Natural killer cell (primary cell): ENCODE measurements around the gene JAGN1. TPM values are rescaled to one million over a fixed set of nuclear protein-coding genes. Genes with fewer than 3 reads are reported as not detected.

Experiments
- ATAC-seq, 3 donors: fragments of 150-1000 bp in 2 of 3; fragments of 200-7000 bp in 1 of 3; cut with Tn5 transposase; 1 replicate in 1 of 3; 2 replicates in 2 of 3; pipeline ENCODE4 v1.10.0; 2021; ENCODE audit warnings: mild to moderate bottlenecking in 2 of 3, moderate library complexity in 2 of 3
- DNase-seq, 2 donors: peaks; one replicate each; pipeline versions ENCODE4 v3.0.0 to v3.0.0-alpha.2; 2013 to 2021; ENCODE audit warnings: mixed read lengths in 1 of 2
- H3K27ac ChIP-seq: one replicate; pipeline ENCODE4 v1.5.1; 2013; ENCODE audit warnings: mild to moderate bottlenecking, low read length
- H3K27me3 ChIP-seq: one replicate; pipeline ENCODE4 v1.6.1; 2013; ENCODE audit warnings: low read length; ENCODE audit not compliant: control insufficient read depth, insufficient read depth
- H3K36me3 ChIP-seq: one replicate; pipeline ENCODE4 v1.6.1; 2013; ENCODE audit warnings: low read length; ENCODE audit not compliant: control insufficient read depth, insufficient read depth
- H3K4me1 ChIP-seq: one replicate; pipeline ENCODE4 v1.6.1; 2013; ENCODE audit warnings: low read length; ENCODE audit not compliant: control insufficient read depth, insufficient read depth
- H3K4me3 ChIP-seq: one replicate; pipeline ENCODE4 v1.5.1; 2013; ENCODE audit warnings: low read length
- H3K9me3 ChIP-seq: one replicate; pipeline ENCODE4 v1.6.1; 2013; ENCODE audit warnings: low read length; ENCODE audit not compliant: control insufficient read depth, insufficient read depth
- H3K27ac Mint-ChIP-seq, 2 donors: one replicate each; pipeline ENCODE4 v1.8.0; 2022; ENCODE audit warnings: mild to moderate bottlenecking in 2 of 2, mixed read lengths in 2 of 2, moderate library complexity in 1 of 2
- H3K27me3 Mint-ChIP-seq, 2 donors: one replicate each; pipeline ENCODE4 v1.8.0; 2022; ENCODE audit warnings: low read depth in 2 of 2, mixed read lengths in 2 of 2
- H3K36me3 Mint-ChIP-seq: one replicate; pipeline ENCODE4 v1.8.0; 2022; ENCODE audit warnings: mixed read lengths
- H3K4me1 Mint-ChIP-seq, 2 donors: one replicate each; pipeline ENCODE4 v1.8.0; 2022; ENCODE audit warnings: mixed read lengths in 2 of 2
- H3K4me3 Mint-ChIP-seq: one replicate; pipeline ENCODE4 v1.8.0; 2022; ENCODE audit warnings: mild to moderate bottlenecking, moderate library complexity, mixed read lengths
- H3K9me3 Mint-ChIP-seq, 2 donors: one replicate each; pipeline ENCODE4 v1.8.0; 2022; ENCODE audit warnings: mixed read lengths in 2 of 2
- WGBS: methylation state at CpG from one replicate; pipeline ENCODE4 v1.1.7; 2013; ENCODE audit warnings: missing lambda C conversion rate; ENCODE audit not compliant: insufficient coverage; 5-methylcytosine and 5-hydroxymethylcytosine counted together
- intact Hi-C: fragments of 100-400 bp; cut with micrococcal nuclease; formaldehyde crosslinking; loops from one replicate; pipeline ENCODE4 v1.14.2; 2022
- total RNA-seq, 4 donors: library from RNA; stranded (reverse); fragments of 120-200 nt in 1 of 4; gene quantifications; one replicate each; pipeline versions ENCODE4 v1.2.3 to v1.2.4, GENCODE V29; 2013 to 2022
- TF ChIP-seq, protein P1 (sequence below): fragments of 200-600 bp; IDR thresholded peaks from one replicate; pipeline ENCODE4 v1.8.0; 2022; ENCODE audit warnings: antibody characterized with exemption

JAGN1 gene
- total RNA-seq: 10 to 100 TPM; 15.4 to 16.6 (median 15.5) TPM
- total RNA-seq (2013): 14.2 TPM

- ATAC-seq: peak; percentile 90 to 94 (median 93)
Measured at GRCh38 chr3:9890249-9891071, at the start of gene JAGN1. Gene JAGN1, plus strand, starts transcription at chr3:9890610. Its CDS starts 113 bp downstream, at chr3:9890723.

DNA sequence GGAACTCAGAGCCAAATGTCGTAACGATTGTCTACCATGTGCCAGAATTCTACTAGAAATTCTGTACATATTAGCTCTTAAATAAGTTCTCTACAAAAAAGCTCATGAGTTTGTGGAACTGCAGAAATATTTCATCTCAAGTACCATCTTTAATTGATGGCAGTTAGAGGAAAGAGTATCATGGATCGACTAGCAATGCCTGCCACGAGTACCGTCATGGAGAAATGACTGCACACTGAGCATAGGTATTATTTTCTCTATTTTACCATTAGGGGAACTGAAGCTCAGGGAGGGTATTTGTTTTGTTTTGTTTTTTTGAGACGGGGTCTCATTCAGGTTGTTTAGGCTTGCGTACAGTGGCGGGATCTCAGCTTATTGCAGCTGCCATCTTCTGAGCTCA lies 49.4 kb upstream of the JAGN1 start:
- no peaks in the 10 kb centered on the region for H3K9me3 ChIP-seq
- Mint-ChIP-seq H3K36me3 (no peaks in the 10 kb centered on the region), H3K4me1 (peaks cover 22 to 24% of the 10 kb centered on the region in 2 donors), H3K27ac (no peak overlapping the region), H3K27me3 (no peaks in the 10 kb centered on the region), H3K4me3 (no peak overlapping the region), H3K9me3 (no peaks in the 10 kb centered on the region)
- 90% methylated on average over 8 of the region's 8 CpGs for WGBS
- no peak overlapping the region for H3K4me3 ChIP-seq
- H3K4me1 ChIP-seq: peaks cover 18% of the 10 kb centered on the region
- ATAC-seq (no peak), DNase-seq (no peak)
- no peaks in the 10 kb centered on the region for H3K27me3 ChIP-seq
- H3K27ac ChIP-seq: no peak overlapping the region
- TF ChIP-seq, protein P1, sequence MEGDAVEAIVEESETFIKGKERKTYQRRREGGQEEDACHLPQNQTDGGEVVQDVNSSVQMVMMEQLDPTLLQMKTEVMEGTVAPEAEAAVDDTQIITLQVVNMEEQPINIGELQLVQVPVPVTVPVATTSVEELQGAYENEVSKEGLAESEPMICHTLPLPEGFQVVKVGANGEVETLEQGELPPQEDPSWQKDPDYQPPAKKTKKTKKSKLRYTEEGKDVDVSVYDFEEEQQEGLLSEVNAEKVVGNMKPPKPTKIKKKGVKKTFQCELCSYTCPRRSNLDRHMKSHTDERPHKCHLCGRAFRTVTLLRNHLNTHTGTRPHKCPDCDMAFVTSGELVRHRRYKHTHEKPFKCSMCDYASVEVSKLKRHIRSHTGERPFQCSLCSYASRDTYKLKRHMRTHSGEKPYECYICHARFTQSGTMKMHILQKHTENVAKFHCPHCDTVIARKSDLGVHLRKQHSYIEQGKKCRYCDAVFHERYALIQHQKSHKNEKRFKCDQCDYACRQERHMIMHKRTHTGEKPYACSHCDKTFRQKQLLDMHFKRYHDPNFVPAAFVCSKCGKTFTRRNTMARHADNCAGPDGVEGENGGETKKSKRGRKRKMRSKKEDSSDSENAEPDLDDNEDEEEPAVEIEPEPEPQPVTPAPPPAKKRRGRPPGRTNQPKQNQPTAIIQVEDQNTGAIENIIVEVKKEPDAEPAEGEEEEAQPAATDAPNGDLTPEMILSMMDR: no peak
- intact Hi-C loops: loop anchor here (5.0 kb wide), 2 partner anchors 51 to 276 kb away; partner anchors contain the start of genes BRK1 and JAGN1
- H3K36me3 ChIP-seq: peaks cover 36% of the 10 kb centered on the region

More at GRCh38 chr3:9890249-9891071, at the start of gene JAGN1:
- Mint-ChIP-seq H3K27me3 (no peaks in the 10 kb centered on the region), H3K4me1 (peaks cover 37 to 50% of the 10 kb centered on the region in 2 donors), H3K36me3 (peaks cover 6% of the 10 kb centered on the region), H3K9me3 (no peaks in the 10 kb centered on the region), H3K4me3 (peak within 1 kb of the TSS; percentile 99), H3K27ac (peak within 1 kb of the TSS; percentile 98 to 100)
- no peaks in the 10 kb centered on the region for H3K27me3 ChIP-seq
- WGBS: under 1% methylated on average over 61 of the region's 62 CpGs
- H3K36me3 ChIP-seq: peaks cover 13% of the 10 kb centered on the region
- peak; percentile 90 to 95 for DNase-seq
- intact Hi-C loops: loop anchor here (2.0 to 5.0 kb wide), 2 partner anchors 42 to 48 kb away; partner anchors contain the start of genes CRELD1 and RPUSD3
- H3K4me1 ChIP-seq: peaks cover 17% of the 10 kb centered on the region
- H3K4me3 ChIP-seq: peak within 1 kb of the TSS; percentile 100
- H3K9me3 ChIP-seq: no peaks in the 10 kb centered on the region
- peak within 1 kb of the TSS; percentile 100 for H3K27ac ChIP-seq
- TF ChIP-seq, protein P1: no peak

DNA sequence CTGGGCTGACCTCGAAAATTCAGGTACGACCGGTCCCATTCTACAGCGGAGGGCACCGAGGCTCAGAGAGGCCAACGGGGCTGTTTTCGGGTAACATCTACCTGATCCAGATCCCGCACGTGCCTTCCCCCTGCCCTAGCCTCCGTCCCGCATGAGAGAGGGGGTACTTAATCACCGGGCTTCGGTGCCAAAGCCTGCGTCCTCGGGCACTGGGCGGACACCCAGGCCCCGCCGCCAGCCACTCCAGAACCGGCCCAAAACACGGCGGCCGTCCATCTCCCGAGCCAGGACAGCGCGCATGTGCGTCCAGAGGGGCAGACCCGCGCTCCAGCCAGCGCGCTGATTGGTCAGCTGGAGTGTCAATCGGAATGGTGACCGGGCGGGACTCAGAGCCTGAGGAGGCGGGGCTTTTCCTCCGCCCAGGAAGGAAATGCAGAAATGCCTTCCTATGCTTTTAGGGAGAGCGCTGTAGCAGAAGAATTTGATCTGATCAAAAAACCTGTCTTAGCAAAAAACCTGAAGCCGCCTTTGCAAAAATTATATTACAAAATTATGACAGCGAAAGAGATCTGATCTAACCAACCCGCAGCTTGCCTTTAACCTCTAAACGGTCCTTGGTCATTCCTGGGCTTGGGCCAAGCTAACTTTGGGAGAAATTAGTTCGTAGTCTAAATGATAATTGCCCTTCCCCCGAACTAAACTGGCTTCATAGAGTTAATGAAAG lies 46.5 kb upstream of the JAGN1 start, which contains the start of gene RPUSD3:
RPUSD3 (minus strand) TSS at position 294 of the 724 bp plus-strand sequence; CDS start at position 276, 18 bp downstream.
- intact Hi-C loops: loop anchor here (5.0 kb wide), 2 partner anchors 48 to 273 kb away; partner anchors contain the start of genes BRK1 and JAGN1

More for the DNA sequence above, 46.5 kb upstream of the JAGN1 start, which contains the start of gene RPUSD3:
- Mint-ChIP-seq H3K27ac (peak within 1 kb of the TSS; percentile 96), H3K9me3 (no peaks in the 10 kb centered on the region), H3K4me3 (peak within 1 kb of the TSS; percentile 99), H3K27me3 (no peaks in the 10 kb centered on the region), H3K36me3 (no peaks in the 10 kb centered on the region), H3K4me1 (peaks cover 22 to 24% of the 10 kb centered on the region in 2 donors)
- H3K4me1 ChIP-seq: peaks cover 18% of the 10 kb centered on the region
- H3K36me3 ChIP-seq: peaks cover 27% of the 10 kb centered on the region
- H3K27me3 ChIP-seq: no peaks in the 10 kb centered on the region
- peak within 1 kb of the TSS; percentile 99 for H3K4me3 ChIP-seq
- DNase-seq (peak; percentile 98 to 99), ATAC-seq (peak; percentile 99 to 100 (median 99))
- no peaks in the 10 kb centered on the region for H3K9me3 ChIP-seq
- WGBS: under 1% methylated on average over 42 of the region's 42 CpGs
- TF ChIP-seq, protein P1: no peak
- H3K27ac ChIP-seq: peak within 1 kb of the TSS; percentile 68
